Suppressor macrophage treated with lipopolysaccharide for 1 hour (primary cell): ENCODE measurements around the gene PTPRT.
"Not testable (repeated sequence)": the region's sequence is repeated elsewhere in the genome, so short reads cannot be mapped to it uniquely, and the experiment has no call there.

Source experiments
- DNase-seq, 3 donors: peaks; one replicate each; pipeline ENCODE4 v3.0.0-alpha.2; 2020 to 2022

The PTPRT gene

DNA sequence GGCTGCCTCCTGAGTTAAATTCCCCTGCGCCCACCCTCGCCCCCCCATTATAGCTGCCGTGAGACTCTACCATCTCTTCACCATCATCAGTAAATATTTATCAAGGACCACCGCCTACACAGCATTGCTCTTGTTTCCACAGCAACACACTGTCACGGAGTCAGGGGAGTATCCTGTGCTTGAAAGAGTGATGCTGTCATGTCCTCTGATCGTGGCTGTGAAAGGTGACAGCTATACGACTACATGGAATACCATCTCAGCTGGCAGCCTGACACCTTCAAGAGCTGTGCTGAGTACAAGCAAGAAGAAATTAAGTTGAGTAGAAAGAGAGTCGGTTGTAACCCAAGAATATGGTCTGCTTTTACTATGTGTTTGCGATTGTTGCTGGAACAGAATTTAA lies 3.4 kb downstream of the PTPRT start:
- no peak for DNase-seq

DNA sequence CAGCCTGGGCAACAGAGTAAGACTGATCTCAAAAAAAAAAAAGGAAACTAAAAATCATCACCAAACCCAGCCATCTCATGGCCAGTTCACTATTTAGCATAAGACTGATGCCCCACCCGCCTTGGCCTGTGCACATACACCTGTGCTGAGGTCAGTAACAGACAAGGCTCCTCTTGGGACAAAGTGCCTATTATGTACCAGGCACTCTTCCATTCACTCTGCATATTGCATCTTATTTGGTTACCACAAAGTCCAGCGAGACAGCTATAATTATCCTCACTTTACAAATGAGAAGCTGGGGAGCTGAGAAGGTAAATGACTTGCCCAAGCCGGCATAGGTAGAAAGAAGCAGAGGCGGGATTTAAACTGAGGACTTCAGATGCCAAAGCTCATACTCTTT lies 3.8 kb downstream of the PTPRT start:
- no peak for DNase-seq

DNA sequence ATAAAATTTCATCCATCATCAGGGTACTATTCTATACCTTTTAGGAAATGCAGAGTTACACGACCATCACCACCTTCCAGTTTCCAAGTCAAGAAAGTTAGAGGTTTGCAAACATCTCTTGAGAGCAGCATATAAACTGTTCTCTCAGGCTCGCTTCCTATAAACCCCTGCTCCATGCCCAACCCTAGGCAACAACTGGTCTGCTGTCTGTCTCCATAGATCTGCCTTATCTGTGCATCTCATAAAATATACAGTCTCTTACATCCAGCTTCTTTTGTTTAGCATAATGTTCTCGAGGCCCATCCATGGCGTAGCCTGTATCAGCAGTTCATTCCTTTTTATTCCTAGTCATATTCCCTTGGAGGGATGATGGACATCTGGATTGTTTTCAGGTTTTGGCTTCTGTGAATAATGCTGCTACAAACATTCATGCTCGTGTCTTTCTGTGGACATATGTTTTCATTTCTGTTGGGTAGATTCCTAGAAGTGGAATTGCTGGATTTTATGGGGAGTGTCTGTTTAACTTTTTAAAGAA lies 6.1 kb downstream of the PTPRT start:
- DNase-seq: no peak

DNA sequence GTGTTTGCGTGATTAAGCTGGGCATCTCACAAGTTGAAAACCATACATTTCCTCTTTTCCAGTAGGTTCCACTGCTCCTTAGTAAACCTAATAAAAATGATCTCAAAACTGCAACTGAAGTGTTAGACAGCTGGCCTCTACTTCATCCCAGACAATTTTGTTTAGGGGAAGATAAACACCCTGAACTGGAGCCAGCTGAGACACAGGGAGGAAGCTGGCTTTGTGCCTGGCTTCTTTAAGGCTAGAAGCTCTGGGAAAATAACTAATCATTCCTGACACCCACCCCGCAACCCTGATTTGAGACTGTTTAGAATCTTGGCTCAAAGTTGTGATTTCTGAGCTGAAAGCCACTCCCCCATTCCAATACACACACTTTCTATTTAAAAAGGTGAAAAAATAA lies 11.6 kb downstream of the PTPRT start:
- DNase-seq: no peak

DNA sequence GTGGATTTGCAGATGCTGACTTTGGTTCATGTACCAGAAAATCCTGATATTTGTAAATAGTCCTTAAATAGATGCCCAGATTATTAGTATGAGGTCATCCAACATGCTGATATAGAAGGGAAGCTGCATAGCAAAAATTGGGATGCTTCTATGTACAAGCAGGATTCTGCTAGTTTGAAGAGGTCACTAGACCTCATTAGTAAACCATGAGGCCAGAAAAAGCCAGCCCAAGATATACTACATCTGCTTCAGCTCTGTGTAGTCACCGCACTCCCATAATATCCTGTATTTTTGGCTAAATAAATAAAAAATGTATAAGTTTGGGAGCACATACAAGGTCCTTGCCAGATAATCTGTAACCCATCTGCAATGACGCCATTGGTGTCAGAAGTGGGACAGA lies 13.0 kb downstream of the PTPRT start:
- no peak for DNase-seq

DNA sequence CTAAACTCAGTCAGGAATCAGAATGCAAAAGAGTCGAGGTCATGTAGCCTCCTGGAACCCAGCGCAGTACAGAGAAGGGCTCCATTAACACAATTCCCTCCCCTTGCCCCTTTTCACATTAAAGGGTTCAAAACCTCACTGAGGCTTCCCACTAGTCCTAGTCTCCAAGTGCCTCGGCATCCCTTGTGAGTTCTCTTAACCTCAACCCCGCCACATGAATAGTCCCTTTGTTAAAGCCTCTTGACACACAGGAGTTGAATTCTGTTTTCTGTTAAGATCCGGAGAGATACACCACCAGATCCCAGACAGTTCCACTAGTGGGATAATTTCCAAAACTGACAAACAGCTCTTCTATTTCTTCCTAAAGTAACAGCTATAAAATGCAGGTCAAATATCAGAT lies 17.8 kb downstream of the PTPRT start:
- no peak for DNase-seq

DNA sequence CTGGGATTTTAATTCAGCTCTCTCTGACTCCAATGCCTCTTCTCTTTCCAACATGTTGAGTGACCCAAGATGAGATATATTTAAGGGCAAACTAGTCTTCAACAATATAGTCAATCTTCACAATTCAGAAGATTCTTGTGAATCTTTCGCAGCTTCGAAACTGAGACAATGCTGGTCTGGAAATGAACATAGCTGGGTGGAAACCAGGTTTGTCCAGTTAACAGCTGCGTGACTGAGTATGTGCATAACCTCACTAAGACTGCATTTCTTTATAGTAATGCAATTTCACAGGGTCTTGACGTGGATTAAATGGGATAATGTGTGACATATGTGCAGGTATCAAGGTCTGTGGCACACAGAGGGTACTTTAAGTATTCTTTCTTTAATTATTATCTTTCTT lies 18.9 kb downstream of the PTPRT start:
- no peak for DNase-seq

DNA sequence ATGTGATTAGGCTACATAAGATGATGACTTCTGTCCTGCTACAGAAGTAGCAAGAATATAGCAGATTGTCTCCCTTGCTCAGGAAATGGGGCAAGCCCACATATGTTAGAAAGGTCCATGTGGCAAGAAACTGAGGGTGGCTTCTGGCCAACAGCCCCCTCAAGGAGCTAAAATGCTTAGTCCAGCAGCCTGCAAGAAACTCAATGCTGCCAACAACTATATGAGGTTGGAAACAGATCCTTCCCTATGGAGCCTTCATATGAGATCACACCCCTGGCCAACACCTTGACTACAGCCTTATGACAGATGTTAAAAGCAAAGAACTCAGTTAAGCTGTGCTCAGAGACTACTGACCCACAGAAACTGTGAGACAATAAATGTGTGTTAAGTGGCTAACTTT lies 22.1 kb downstream of the PTPRT start:
- no peak for DNase-seq

DNA sequence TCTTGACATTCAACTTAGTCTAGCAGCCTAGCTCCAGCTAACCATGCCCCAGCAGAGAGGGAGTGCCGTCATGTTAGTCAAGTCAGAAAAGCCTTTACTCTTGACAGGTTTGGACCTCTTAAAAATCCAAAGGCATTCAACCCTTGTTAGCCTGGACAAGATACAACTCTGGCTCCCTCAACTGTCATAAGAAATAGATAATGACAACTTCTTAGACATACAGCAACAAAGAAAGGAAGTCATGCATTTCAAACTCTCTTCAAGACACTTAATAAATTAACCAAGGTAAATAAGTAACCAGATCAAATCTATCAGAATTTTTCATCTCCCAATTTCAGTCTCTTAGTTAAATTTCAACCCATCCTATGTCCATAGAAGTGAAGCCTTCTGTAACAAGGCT lies 22.7 kb downstream of the PTPRT start:
- DNase-seq: no peak

DNA sequence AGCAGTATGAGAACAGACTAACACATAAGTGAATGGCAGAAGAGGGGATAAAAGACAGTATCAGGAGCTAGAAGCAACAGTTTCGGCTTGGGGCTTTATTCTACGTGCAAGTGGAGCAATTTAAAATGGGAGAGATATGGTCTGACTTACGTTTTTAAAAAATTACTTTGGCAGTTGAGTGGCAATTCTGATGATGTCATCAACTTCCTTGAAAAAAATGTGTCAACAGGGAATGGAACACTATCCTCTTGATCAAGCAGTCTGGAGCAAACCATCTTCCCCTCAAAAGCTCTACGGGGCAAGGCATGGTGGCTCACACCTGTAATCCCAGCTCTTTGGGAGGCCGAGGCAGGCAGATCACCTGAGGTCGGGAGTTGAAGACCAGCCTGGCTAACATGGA lies 24.1 kb downstream of the PTPRT start:
- no peak for DNase-seq

DNA sequence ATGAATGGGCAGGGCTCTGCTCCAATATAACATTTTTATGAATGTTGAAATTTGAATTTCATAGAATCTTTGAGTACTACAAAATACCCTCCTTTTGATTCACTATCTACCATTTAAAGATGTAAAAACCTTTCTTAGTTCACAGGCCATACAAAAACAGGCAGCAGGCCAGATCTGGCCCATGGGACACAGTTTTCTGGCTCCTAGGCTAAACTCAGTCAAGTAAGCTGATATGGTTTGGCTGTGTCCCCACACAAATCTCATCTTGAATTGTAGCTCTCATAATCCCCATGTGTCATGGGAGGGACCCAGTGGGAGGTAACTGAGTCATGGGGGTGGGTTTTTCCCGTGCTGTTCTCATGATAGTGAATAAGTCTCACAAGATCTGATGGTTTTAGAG lies 25.0 kb downstream of the PTPRT start:
- not testable (repeated sequence) for DNase-seq

DNA sequence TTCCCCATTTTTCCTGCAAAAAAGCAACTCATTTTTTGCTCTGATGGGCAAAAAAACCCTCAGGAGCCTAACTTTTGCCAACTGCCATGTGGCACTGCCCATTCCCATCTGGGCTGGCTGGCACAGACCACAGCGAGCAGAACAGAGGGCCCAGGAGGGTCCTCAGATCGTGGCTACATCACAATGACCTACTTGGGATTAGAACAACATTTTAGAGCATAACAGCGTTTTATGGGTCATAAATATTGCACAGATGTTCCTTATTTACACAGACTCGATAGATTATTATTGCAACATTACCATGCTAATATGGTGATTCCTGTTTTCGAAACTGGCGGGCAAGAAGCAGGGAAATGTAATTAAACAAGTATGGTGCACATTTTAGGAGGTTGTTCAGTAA lies 28.0 kb downstream of the PTPRT start:
- no peak for DNase-seq

DNA sequence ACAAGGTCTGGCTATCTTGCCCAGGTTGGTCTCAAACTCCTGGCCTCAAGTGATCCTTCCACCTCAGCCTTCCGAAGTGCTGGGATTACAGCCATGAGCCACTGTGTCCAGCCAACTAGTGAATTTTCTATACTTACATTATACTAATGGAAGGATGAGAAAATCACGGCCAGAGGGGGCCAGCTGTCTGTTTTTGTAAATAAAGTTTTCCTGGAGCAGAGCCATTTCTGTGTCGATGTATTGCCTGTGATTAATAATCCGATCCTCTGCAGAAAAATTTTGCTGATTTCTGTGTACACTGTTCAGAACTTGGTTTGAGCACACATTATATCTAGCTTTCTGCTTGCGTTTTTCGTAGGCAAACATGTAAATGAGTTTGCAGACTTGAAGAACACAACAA lies 28.8 kb downstream of the PTPRT start:
- DNase-seq: no peak

DNA sequence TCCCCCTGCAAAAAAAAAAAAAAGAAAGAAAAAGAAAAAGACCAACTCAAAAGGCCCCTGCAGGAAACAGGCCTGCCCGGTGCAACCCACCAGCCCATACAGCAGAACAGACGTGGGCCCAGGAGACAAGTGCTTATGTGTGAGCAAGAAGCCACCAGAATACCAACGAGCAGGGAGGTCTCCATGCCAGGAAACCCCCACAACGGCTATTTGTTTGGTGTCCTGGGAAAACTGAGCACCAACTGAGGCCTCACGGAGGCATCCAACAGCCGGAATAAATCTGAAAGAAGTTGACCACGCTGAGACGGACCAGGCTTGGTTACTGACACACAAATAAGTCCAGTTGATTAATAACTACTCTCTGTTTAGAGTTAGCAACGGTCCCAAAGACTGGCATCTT lies 29.7 kb downstream of the PTPRT start:
- no peak for DNase-seq

DNA sequence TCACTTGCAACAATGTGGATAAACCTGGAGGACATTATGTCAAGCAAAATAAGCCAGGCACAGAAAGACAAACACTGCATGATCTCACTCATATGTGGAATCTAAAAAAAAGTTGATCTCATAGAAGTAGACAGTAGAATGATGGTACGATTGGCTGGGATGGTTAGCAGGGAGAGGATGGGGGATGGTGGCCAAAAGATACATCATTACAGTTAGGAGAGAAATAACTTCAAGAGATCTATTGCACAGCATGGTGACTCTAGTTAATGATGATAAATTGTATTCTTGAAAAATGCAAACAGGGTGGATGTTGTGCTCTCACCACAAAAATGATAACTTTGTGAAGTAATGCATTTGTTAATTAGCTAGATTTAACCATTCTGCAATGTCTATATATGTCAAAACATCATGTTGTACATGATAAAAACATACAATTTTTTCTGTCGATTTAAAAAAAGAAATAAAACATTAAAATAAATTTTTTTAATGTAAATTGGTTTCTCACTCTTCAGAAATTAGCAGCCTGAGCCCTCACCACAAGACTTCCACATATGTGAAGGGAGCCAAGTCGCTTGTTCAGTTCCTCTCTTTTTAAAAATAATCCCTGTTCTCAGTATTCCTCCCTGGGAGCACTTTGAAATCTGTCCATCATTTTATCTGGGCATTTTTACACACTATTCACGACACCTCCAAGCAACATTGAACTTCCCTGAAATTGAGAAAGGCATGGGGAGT lies 34.2 kb downstream of the PTPRT start:
- DNase-seq: no peak

DNA sequence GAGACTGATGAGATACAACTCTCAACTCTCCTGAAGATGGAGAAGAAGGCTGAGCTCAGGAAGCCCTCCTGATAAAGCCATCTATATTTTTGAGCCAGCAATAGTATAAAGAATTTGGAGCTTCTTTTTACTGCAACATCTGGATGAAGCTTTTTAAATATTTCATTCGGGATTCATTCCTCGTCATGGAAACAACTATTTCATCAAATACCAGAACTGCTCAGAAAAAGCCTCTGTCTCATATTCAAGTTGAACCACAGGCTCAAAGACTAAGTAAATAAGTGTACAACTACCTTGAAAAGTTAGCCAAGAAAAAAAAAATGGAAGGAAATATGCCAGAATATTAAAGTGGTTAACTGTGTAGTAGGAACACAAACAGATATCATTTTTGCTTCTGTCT lies 37.8 kb downstream of the PTPRT start:
- DNase-seq: no peak

DNA sequence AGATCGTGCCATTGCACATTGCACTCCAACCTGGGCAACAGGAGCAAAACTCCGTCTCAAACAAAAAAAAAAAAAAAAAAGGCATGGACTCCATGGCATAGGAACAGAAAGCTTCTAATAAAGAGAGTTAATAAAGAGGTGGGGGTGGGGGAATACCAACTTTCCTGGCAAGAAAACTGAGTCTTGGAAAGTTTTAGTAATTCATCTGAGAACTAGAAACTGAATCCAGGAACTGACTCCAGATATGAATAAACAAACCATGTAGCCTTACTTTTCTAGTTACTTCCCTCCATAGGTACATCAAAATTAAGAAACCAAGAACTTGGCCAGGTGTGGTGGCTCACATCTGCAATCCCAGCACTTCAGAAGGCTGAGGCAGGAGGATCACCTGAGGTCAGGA lies 38.5 kb downstream of the PTPRT start:
- no peak for DNase-seq

DNA sequence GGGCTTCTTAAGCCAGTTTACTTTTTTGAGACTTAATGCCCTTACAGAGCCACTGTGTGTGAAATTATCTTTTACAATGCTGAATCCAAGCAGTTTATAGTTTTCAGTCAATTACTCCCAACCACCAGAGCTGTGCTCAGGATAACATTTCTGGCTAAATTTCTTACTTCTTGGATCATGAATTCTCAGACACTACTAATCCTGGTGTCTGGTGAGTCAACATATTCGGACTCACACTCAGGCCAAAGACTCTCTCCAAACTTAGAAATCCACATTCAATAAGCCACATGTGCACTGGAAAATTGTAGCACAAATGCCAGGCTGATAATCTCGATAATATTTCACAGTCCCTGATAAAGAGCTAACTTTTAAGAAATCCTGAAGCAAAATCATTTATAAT lies 49.0 kb downstream of the PTPRT start:
- no peak for DNase-seq

DNA sequence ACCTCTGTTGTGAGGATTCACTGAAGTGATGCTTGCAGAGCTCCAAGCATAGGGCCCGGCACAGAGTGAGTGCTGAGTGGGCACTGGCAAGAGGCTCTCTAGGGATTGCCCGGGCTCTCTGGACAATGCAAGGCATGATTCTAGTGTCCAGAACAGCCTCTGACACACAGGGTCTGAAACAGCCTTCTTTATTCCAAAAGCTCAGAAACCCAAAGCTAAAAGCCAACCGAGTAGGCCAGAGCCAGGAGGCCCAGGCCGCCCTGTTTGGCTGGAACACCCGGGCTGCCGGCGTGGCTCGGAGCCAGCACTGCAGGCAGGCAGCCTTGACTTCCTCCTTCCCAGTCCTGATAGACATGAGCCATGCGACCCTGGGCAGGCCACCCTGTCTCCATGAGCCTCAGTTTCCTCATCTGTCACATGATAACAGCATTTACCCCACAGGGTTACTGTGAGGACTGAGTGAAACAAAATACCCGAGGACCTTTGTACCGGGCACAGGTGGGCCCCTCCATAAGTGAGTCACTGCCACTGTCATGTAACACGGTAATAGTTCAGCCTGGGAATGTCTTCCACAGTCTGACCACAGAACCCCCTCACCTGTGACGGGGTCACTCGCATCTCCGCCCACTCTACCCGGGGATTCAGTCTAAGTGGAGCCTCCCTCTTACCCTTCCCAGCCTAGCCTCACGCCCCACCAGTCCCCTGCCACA lies 51.5 kb downstream of the PTPRT start:
- DNase-seq: no peak

DNA sequence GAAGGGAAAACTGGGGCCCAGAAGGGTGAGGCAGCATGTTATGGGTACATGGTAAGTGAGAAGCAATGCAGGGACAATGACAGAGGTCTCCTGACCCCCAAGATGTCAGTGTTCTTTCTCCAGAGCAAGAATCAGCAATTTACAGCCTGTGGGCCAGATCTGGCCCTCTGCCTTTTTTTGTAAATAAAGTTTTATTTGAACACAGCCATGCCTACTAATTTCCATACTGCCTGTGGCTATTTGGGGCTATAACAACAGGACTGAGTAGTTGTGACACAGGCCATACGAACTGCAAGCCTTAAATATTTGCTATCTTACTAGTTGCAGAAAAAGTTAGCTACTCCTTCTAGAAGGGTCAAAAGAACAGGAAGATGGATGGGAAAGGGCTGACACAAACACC lies 52.5 kb downstream of the PTPRT start:
- no peak for DNase-seq

DNA sequence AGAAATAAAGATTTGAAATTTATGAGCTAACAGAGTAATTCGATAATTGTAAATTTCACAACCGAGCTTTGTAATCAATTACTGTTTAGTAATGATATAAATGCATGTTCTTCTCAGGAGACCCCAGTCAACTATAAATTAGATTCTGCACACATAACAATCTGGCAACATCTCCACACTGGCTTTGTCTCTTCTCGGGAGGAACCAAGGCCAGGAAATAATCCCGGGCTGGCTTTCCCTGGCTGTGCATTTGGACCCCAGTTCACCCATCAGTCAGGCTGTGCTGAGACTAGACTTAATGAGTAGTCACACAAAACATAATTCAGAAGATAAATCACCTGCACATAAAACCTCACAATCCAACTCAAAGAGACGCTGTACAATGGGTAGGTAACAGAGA lies 65.5 kb downstream of the PTPRT start:
- no peak for DNase-seq

DNA sequence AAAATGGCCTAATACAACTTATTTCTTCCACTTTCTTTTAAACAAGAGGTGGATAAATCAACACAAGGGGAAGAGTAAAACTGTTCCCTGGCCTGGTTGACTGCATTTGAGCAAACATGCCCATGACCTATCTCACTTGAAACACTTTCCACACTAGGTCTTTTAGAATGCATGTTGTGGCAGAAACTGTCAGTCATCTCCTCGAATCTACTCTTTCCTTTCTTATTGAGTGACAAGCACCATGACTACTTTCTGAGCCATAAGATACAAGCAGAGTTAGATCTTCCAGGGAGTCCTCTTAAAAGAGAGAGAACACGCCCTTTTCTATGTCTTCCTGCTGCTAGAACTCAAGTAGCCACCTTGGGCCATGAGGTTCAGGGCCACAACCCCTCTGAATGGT lies 66.5 kb downstream of the PTPRT start:
- no peak for DNase-seq

DNA sequence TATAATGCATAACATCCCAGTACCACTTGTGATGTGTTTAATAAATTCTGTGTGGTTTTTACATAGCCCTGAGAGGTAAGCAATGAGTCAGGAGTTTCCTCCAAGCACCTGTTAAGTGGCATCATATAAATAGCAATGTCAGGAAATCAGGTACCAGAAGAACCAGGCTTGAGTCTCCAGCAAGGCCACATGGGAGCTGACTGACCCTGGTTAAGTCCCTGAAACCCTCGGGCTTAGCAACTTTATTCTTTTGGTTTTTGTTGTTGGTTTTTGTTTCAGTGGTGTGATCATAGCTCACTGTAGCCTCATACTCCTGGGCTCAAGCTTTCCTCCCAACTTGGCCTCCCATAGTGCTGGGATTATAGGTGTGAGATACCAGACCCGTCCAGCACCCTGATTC lies 70.0 kb downstream of the PTPRT start:
- DNase-seq: no peak

DNA sequence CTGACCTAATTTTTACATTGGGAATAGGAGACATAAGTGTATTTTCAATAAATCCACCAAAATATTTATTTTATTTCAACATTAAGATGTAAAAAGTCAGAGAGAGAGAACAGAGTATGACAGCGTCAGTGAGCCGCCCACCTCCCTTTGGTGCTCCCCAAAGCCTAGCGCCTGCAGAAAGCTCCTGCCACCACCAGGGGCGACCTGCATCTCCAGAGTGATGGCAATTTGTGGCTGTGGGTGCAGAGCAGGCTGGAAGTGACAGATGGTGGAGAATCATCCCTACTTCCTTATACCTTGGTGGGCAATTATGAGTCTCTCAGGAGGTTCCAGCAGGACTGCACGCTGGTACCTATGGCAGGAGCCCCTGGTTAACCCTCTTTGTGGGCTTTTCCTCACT lies 87.3 kb downstream of the PTPRT start:
- DNase-seq: peak in 1 of 3 donors; percentile 1

DNA sequence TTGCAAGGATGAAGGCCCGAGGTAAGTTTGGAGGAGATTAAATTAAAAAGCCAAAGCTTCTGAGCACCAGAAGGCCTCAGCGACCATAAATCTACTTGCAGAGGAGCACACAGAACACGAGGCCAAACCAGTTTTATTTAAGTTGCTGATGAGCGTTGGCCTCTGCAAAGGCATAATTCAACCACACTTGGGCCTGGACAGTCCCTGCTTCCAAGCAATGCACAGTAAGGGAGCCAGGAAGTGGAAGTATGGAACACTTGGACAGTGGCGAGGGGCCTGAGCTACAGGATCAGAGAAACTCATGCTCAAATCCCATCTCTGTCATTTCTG lies 92.8 kb downstream of the PTPRT start:
- DNase-seq: no peak
